ENCODE data around the gene MRPS18A. TPM values are rescaled to one million over a fixed set of nuclear protein-coding genes. Genes with fewer than 3 reads are reported as not detected.

MRPS18A gene
- total RNA-seq, 3 donors from 2014 or later: 37.7 to 63.2 (median 40.6) TPM

GRCh38 chr6:43644940-43645612 lies 42.5 kb downstream of the MRPS18A start, which contains the start of gene RSPH9:
TSS of gene RSPH9 (plus strand) at chr6:43645036. CDS start at chr6:43645099, 63 bp downstream.
- intact Hi-C loops (cut with DNase I; ENCODE audit: low total_unique reads): loop anchor here (1.0 kb wide), 1 partner anchor 16 kb away; no protein-coding TSS in a partner anchor
- TF ChIP-seq POLR2A (IDR thresholded peaks at IDR 0.05): no peak
- no peak for TF ChIP-seq CTCF (IDR thresholded peaks at IDR 0.05)
- TF ChIP-seq POLR2AphosphoS5 (IDR thresholded peaks at IDR 0.05): no peak
- Histone ChIP-seq H3K36me3 (no peaks in the 10 kb centered on the region), H3K9me3 (no peaks in the 10 kb centered on the region), H3K4me3 (peak within 1 kb of the TSS; percentile 38 to 74 (median 60)), H3K27ac (peak within 1 kb of the TSS; percentile 71 to 85), H3K4me1 (no peaks in the 10 kb centered on the region), H3K27me3 (no peaks in the 10 kb centered on the region)
- DNase-seq (ENCODE audit: low spot score in 2 of 2): peak in 1 of 2 donors; percentile 80

GRCh38 chr6:43639984-43640800 lies 47.4 kb downstream of the MRPS18A start:
- intact Hi-C loops (cut with DNase I; ENCODE audit: low total_unique reads): no loop called here
- H3K36me3 ChIP-seq: no peaks in the 10 kb centered on the region
- no peaks in the 10 kb centered on the region for H3K4me1 ChIP-seq
- DNase-seq (ENCODE audit: low spot score in 2 of 2): no peak
- no peaks in the 10 kb centered on the region for H3K9me3 ChIP-seq
- peak overlapping the region in 1 of 2 donors; percentile 34 for H3K27ac ChIP-seq
- TF ChIP-seq CTCF (IDR thresholded peaks at IDR 0.05) (no peak), POLR2AphosphoS5 (IDR thresholded peaks at IDR 0.05) (no peak), POLR2A (IDR thresholded peaks at IDR 0.05) (no peak)
- no peak overlapping the region for H3K4me3 ChIP-seq
- H3K27me3 ChIP-seq: no peaks in the 10 kb centered on the region

GRCh38 chr6:43636308-43636659 lies 51.3 kb downstream of the MRPS18A start:
- intact Hi-C loops (cut with DNase I; ENCODE audit: low total_unique reads): no loop called here
- H3K27ac ChIP-seq: peak overlapping the region; percentile 88 to 91
- H3K27me3 ChIP-seq: no peaks in the 10 kb centered on the region
- no peaks in the 10 kb centered on the region for H3K36me3 ChIP-seq
- H3K4me3 ChIP-seq: peak overlapping the region; percentile 84 to 90 (median 89)
- no peak for DNase-seq (ENCODE audit: low spot score in 2 of 2)
- H3K4me1 ChIP-seq: no peaks in the 10 kb centered on the region
- TF ChIP-seq CTCF (IDR thresholded peaks at IDR 0.05) (no peak), POLR2AphosphoS5 (IDR thresholded peaks at IDR 0.05) (no peak), POLR2A (IDR thresholded peaks at IDR 0.05) (no peak)
- no peaks in the 10 kb centered on the region for H3K9me3 ChIP-seq

GRCh38 chr6:43635387-43636307 lies 51.9 kb downstream of the MRPS18A start, which contains the start of gene MAD2L1BP:
TSS of gene MAD2L1BP (plus strand) at chr6:43635840. CDS start at chr6:43635876, 36 bp downstream.
- H3K27ac ChIP-seq: peak within 1 kb of the TSS; percentile 88 to 91
- no peaks in the 10 kb centered on the region for H3K27me3 ChIP-seq
- DNase-seq (ENCODE audit: low spot score in 2 of 2): peak; percentile 56 to 80
- no peaks in the 10 kb centered on the region for H3K4me1 ChIP-seq
- peak within 1 kb of the TSS; percentile 84 to 90 (median 89) for H3K4me3 ChIP-seq
- H3K36me3 ChIP-seq: no peaks in the 10 kb centered on the region
- H3K9me3 ChIP-seq: no peaks in the 10 kb centered on the region
- TF ChIP-seq POLR2AphosphoS5 (IDR thresholded peaks at IDR 0.05): peak; percentile 70 to 88 (median 74)
- TF ChIP-seq POLR2A (IDR thresholded peaks at IDR 0.05): peak; percentile 33
- TF ChIP-seq CTCF (IDR thresholded peaks at IDR 0.05): no peak
- intact Hi-C loops (cut with DNase I; ENCODE audit: low total_unique reads): no loop called here
